ENCODE results near the gene PLBD2.

- TF ChIP-seq CTCF (conservative IDR thresholded peaks at IDR 0.05 in 1 of 2, IDR thresholded peaks at IDR 0.05 in 1 of 2; ENCODE audit: low read depth in 1 of 2, low read length in 2 of 2) (no peak), EZH2 (IDR thresholded peaks at IDR 0.05; ENCODE audit: low read length, missing control alignments) (no peak)
Observed at GRCh38 chr12:113414519-113415038, 56.2 kb downstream of the PLBD2 start.
